OCI-LY1 (cell line): ENCODE data around the gene ACTN4.
A peak's percentile ranks its signal among the peaks of the same experiment; 100 is the strongest.

Experiments
- H2AFZ ChIP-seq: fragments of 200-600 bp; sonication (generic), shearing (Covaris generic); 2 replicates; pipeline ENCODE4 v1.6.0; 2014; ENCODE audit warnings: antibody characterized with exemption, mild to moderate bottlenecking, low read length
- H3F3A ChIP-seq: fragments of 200-600 bp; sonication (generic), shearing (Covaris generic); 2 replicates; pipeline ENCODE4 v1.6.0; 2014; ENCODE audit warnings: mild to moderate bottlenecking, antibody characterized with exemption, low read length, moderate library complexity; ENCODE audit not compliant: insufficient read depth
- H3K27ac ChIP-seq: fragments of 200-600 bp; sonication (generic); 2 replicates; pipeline ENCODE4 v1.5.1; 2014; ENCODE audit warnings: low read length, mixed run types, mild to moderate bottlenecking, low read depth; ENCODE audit not compliant: poor library complexity, severe bottlenecking
- H3K27me3 ChIP-seq: fragments of 200-600 bp; sonication (generic); 2 replicates; pipeline ENCODE4 v1.6.0; 2014; ENCODE audit warnings: antibody characterized with exemption, mild to moderate bottlenecking, low read length, moderate library complexity; ENCODE audit not compliant: insufficient read depth
- H3K36me3 ChIP-seq: fragments of 200-600 bp; sonication (generic); 2 replicates; pipeline ENCODE4 v1.6.1; 2014; ENCODE audit warnings: mild to moderate bottlenecking, antibody characterized with exemption, low read length, moderate library complexity, mixed read lengths; ENCODE audit not compliant: insufficient read depth
- H3K4me1 ChIP-seq: fragments of 200-600 bp; sonication (generic); 2 replicates; pipeline ENCODE4 v1.5.1; 2014; ENCODE audit warnings: mild to moderate bottlenecking, low read length, moderate library complexity; ENCODE audit not compliant: insufficient read depth, severe bottlenecking
- H3K4me2 ChIP-seq: fragments of 200-600 bp; sonication (generic), shearing (Covaris generic); 2 replicates; pipeline ENCODE4 v1.6.1; 2014; ENCODE audit warnings: low read length
- H3K4me3 ChIP-seq: fragments of 200-600 bp; sonication (generic); 2 replicates; pipeline ENCODE4 v1.5.1; 2014; ENCODE audit warnings: low read length, low read depth, mild to moderate bottlenecking, mixed read lengths; ENCODE audit not compliant: poor library complexity, severe bottlenecking
- H3K79me2 ChIP-seq: fragments of 200-600 bp; shearing (Covaris generic); 2 replicates; pipeline ENCODE4 v1.6.1; 2016; ENCODE audit warnings: mixed run types, low read length, mixed read lengths; ENCODE audit not compliant: insufficient read depth
- H3K9ac ChIP-seq: fragments of 200-600 bp; sonication (generic), shearing (Covaris generic); 2 replicates; pipeline ENCODE4 v1.6.1; 2014; ENCODE audit warnings: mild to moderate bottlenecking, low read length, mixed read lengths
- H3K9me2 ChIP-seq: fragments of 200-600 bp; sonication (generic), shearing (Covaris generic); 2 replicates; pipeline ENCODE4 v1.6.1; 2014; ENCODE audit warnings: low read depth, mild to moderate bottlenecking, low read length, mixed read lengths
- H3K9me3 ChIP-seq: fragments of 200-600 bp; shearing (Covaris generic); 2 replicates; pipeline ENCODE4 v1.6.1; 2014; ENCODE audit warnings: low read length, mixed read lengths
- H4K20me1 ChIP-seq: fragments of 200-600 bp; sonication (generic), shearing (Covaris generic); 2 replicates; pipeline ENCODE4 v1.6.0; 2016; ENCODE audit warnings: mild to moderate bottlenecking, low read length; ENCODE audit not compliant: insufficient read depth
- CTCF ChIP-seq: fragments of 200-600 bp; sonication (generic), shearing (Covaris generic); IDR thresholded peaks from 2 replicates; pipeline ENCODE4 v1.5.1; 2017; ENCODE audit warnings: mild to moderate bottlenecking, antibody characterized with exemption, low read length, moderate library complexity, mixed read lengths
- EZH2 ChIP-seq: fragments of 200-600 bp; sonication (generic), shearing (Covaris generic); IDR thresholded peaks from 2 replicates; pipeline ENCODE4 v1.8.0; 2017; ENCODE audit warnings: borderline replicate concordance, mixed run types, mild to moderate bottlenecking, antibody characterized with exemption, low read length, moderate library complexity, mixed read lengths

The ACTN4 gene

GRCh38 chr19:38691938-38692457 is 44.5 kb downstream of the ACTN4 start:
- no peak overlapping the region for H3K9ac ChIP-seq
- H3K4me2 ChIP-seq: no peak overlapping the region
- no peak for TF ChIP-seq EZH2
- no peak for TF ChIP-seq CTCF
- H3F3A ChIP-seq: no peaks in the 10 kb centered on the region
- no peaks in the 10 kb centered on the region for H3K27me3 ChIP-seq
- 0 out of 2 replicates have a peak, but pooled peaks cover 5% of the 10 kb centered on the region for H3K79me2 ChIP-seq
- H2AFZ ChIP-seq: no peak overlapping the region
- no peak overlapping the region for H3K4me3 ChIP-seq
- H3K36me3 ChIP-seq: peaks cover 4% of the 10 kb centered on the region; the same call in 1 of the 2 replicates
- H4K20me1 ChIP-seq: no peaks in the 10 kb centered on the region
- H3K4me1 ChIP-seq: peaks cover 38% of the 10 kb centered on the region
- H3K9me3 ChIP-seq: no peaks in the 10 kb centered on the region
- peak overlapping the region; percentile 58 for H3K27ac ChIP-seq
- H3K9me2 ChIP-seq: no peaks in the 10 kb centered on the region

DNA sequence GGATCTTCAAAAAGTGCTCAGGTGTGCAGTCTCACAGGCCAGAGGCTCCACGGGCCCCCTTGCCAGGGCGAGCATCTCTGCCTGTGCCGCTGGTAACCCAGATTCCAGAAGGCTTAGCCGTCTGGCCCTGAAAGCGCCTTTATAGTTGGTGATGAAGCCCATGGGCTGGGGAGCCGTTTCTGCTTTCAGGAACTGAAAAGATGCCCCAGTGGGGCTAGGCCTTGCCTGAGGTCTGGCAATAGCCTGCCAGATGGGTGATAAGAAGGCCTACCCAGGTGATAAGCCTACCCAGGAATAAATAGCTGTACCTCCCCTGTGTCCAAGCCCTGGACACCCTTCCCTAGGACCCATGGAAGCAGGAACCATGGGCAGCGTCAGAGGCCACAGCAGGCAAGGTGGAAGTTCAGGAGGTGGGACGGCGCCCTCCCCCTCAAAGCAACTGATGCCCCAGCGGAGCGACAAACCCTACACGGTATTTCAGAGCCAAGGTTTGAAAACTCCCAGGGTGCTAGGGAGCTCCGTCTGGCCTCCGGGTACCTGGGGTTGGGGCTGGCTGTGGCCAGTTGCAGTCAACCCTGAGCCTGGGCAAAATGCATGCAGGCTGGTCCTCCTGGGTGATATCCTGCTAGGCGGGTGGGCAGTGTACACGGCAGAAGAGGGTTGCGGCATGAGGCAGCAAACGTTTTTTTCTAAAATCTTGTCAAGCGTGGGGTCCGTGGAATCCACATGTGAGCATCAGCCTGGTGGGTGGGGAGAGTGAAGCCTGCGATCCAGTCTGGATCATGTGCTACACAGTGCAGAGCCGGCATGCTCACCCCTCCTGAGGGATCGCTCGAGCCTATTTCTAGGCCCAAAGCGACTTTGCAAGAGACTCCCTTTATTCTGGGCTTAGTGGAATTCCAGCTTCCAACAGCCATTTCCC is 45.3 kb downstream of the ACTN4 start:
- Histone ChIP-seq H2AFZ (no peak overlapping the region), H3K9me3 (no peaks in the 10 kb centered on the region), H3K4me1 (peaks cover 38% of the 10 kb centered on the region), H3K27ac (peak overlapping the region; percentile 58), H3K4me2 (peak overlapping the region; percentile 32; the same call in 1 of the 2 replicates), H3K9me2 (no peaks in the 10 kb centered on the region), H3K27me3 (no peaks in the 10 kb centered on the region), H3K79me2 (0 out of 2 replicates have a peak, but pooled peaks cover 1% of the 10 kb centered on the region), H3K4me3 (no peak overlapping the region), H3K36me3 (peaks cover 1% of the 10 kb centered on the region; the same call in 1 of the 2 replicates), H3F3A (no peaks in the 10 kb centered on the region), H3K9ac (peak overlapping the region; percentile 6; the same call in 1 of the 2 replicates), H4K20me1 (no peaks in the 10 kb centered on the region)
- TF ChIP-seq CTCF: no peak
- no peak for TF ChIP-seq EZH2

DNA sequence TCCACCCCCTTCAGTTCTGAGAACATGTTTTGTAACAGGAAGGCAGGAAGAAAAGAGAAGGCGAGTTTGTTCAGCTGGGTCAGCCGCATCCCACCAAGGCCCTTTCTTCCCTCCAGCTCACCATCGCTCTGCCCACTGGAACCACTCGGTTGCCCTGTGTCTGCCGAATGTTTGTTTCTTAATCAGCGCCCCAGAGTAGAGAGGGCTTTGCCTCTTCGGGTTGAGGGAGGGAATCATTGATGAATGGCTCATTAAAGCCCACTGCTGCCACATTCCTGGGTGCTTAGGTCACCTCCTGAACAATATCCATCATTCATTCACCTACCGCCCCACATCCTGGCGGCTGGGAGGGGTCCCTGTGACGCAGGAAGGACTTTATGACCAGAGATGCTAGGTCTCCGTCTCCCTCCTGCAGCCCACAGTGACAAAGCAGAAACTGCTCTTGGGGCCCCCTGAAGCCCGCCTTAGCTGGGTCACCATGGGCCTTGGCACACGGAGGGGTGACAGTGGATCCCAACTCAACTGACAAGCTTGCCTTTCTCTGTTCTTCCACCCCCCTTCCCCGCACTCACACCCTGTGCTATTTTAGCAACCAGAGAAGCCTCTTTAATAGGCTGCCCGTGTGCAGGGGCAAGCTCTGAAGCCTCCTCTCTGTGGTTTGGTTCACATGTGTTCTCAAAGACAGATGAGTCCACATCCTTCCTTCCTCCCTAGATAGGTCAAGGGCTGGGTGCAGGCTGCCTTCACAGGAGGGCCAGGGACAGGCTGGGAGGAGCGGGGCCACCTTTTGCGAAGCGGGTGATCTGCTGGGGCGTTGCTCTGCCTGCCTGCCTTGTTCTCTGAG is 46.2 kb downstream of the ACTN4 start:
- Histone ChIP-seq H3K9me2 (no peaks in the 10 kb centered on the region), H3K79me2 (no peaks in the 10 kb centered on the region), H2AFZ (no peak overlapping the region), H3K9me3 (no peaks in the 10 kb centered on the region), H3K4me2 (peak overlapping the region; percentile 32; the same call in 1 of the 2 replicates), H3F3A (no peaks in the 10 kb centered on the region), H3K9ac (peak overlapping the region; percentile 6; the same call in 1 of the 2 replicates), H3K36me3 (no peaks in the 10 kb centered on the region; the same call in 1 of the 2 replicates), H3K4me3 (no peak overlapping the region), H3K27me3 (no peaks in the 10 kb centered on the region), H3K4me1 (peaks cover 38% of the 10 kb centered on the region), H3K27ac (peak overlapping the region; percentile 55), H4K20me1 (no peaks in the 10 kb centered on the region)
- TF ChIP-seq CTCF: no peak
- no peak for TF ChIP-seq EZH2
